ENCODE results near the gene CDC40. TPM values are rescaled to one million over a fixed set of nuclear protein-coding genes. Genes with fewer than 3 reads are reported as not detected.
"Not testable (repeated sequence)": the region's sequence is repeated elsewhere in the genome, so short reads cannot be mapped to it uniquely, and the experiment has no call there.

The CDC40 gene
- total RNA-seq, 1 donor from 2014 or later = 10.5 TPM

DNA sequence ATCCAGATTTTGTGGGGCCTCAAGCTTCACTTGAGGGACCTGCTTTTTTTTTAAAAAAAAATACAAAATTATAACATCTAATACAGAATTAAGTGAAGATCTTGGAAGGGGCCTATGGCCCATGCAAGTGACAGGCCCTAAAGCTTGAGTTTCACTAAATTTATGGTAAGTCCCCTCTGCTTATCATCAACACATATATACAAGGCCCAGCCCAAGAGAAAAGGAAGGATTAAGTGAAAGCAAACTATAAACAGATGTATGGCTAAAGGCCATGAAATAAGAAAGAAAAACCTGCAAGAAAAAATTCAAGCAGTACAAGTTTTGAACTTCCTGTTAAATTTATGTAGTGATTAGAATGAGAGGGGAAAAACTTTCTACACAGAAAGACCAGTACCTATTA is 86.8 kb downstream of the CDC40 start:
- TF ChIP-seq, protein P1, sequence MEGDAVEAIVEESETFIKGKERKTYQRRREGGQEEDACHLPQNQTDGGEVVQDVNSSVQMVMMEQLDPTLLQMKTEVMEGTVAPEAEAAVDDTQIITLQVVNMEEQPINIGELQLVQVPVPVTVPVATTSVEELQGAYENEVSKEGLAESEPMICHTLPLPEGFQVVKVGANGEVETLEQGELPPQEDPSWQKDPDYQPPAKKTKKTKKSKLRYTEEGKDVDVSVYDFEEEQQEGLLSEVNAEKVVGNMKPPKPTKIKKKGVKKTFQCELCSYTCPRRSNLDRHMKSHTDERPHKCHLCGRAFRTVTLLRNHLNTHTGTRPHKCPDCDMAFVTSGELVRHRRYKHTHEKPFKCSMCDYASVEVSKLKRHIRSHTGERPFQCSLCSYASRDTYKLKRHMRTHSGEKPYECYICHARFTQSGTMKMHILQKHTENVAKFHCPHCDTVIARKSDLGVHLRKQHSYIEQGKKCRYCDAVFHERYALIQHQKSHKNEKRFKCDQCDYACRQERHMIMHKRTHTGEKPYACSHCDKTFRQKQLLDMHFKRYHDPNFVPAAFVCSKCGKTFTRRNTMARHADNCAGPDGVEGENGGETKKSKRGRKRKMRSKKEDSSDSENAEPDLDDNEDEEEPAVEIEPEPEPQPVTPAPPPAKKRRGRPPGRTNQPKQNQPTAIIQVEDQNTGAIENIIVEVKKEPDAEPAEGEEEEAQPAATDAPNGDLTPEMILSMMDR (IDR thresholded peaks at IDR 0.05; ENCODE audit: insufficient read depth, low read length, severe bottlenecking) = no peak
- DNase-seq (ENCODE audit: low read depth) (no peak), FAIRE-seq (no peak)
- H3K27me3 ChIP-seq (ENCODE audit: control insufficient read depth, insufficient read depth, low read length) = no peaks in the 10 kb centered on the region
- no peak overlapping the region for H3K4me3 ChIP-seq (ENCODE audit: low read depth, low read length)
- H3K36me3 ChIP-seq (ENCODE audit: control insufficient read depth, insufficient read depth, low read length) = no peaks in the 10 kb centered on the region

DNA sequence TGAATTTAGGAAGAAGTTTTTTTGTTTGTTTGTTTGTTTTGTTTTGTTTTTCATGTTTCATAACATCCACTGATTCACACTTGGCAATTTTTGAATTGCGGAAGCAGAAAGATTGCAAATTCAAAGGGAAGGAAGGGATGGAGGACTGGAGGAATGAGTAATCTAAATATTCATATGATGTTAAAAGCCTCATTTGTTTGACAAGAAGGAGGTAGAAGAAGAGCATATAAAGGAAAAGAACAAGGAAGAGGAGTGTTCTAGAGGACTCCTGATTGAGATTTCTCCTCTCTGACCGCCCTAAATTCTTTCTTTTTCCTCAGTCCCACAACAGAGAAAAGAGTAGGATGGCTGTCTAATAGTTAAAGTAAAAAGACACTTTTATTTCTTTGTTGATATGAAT is 89.4 kb downstream of the CDC40 start:
- Histone ChIP-seq H3K4me3 (ENCODE audit: low read depth, low read length) (no peak overlapping the region), H3K36me3 (ENCODE audit: control insufficient read depth, insufficient read depth, low read length) (no peaks in the 10 kb centered on the region), H3K27me3 (ENCODE audit: control insufficient read depth, insufficient read depth, low read length) (no peaks in the 10 kb centered on the region)
- TF ChIP-seq, protein P1 (IDR thresholded peaks at IDR 0.05; ENCODE audit: insufficient read depth, low read length, severe bottlenecking) = no peak
- DNase-seq (ENCODE audit: low read depth) (no peak), FAIRE-seq (no peak)

DNA sequence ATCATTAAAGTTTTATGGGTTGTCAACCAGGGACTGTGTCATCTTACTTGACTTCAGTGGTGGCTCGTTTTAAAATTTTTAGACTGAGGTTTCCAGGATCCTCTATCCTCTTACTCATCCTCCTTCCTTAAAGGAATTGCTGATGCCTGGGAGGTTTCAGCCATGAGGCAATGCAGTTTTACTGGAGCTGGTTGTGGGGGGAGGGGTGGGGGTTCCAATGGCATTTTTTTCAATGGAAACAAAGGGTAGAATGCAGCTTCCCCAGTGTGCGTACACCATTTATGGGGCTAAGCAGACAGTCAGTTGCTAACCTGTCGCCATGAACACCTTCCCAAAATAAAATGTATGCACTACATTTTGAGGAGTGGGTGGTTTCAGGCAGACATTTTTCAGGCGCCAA is 89.9 kb downstream of the CDC40 start:
- Histone ChIP-seq H3K27me3 (ENCODE audit: control insufficient read depth, insufficient read depth, low read length) (no peaks in the 10 kb centered on the region), H3K36me3 (ENCODE audit: control insufficient read depth, insufficient read depth, low read length) (no peaks in the 10 kb centered on the region), H3K4me3 (ENCODE audit: low read depth, low read length) (no peak overlapping the region)
- FAIRE-seq (no peak), DNase-seq (ENCODE audit: low read depth) (no peak)
- TF ChIP-seq, protein P1 (IDR thresholded peaks at IDR 0.05; ENCODE audit: insufficient read depth, low read length, severe bottlenecking) = no peak

DNA sequence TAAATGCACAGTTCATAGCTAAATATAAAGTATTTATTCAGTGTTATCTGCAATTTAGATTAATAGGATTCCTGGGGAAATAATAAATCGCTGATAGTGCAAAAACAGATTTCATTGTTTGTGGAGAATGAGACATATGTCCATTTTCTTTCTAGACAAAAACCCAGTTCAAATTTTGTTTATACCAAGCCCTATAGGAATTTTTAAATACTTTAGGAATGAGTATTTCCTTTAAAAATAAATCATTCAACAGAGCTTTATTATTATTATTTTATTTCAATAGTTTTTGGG is 91.5 kb downstream of the CDC40 start:
- no peaks in the 10 kb centered on the region for H3K36me3 ChIP-seq (ENCODE audit: control insufficient read depth, insufficient read depth, low read length)
- FAIRE-seq (no peak), DNase-seq (ENCODE audit: low read depth) (no peak)
- no peak overlapping the region for H3K4me3 ChIP-seq (ENCODE audit: low read depth, low read length)
- TF ChIP-seq, protein P1 (IDR thresholded peaks at IDR 0.05; ENCODE audit: insufficient read depth, low read length, severe bottlenecking) = no peak
- H3K27me3 ChIP-seq (ENCODE audit: control insufficient read depth, insufficient read depth, low read length) = no peaks in the 10 kb centered on the region

GRCh38 chr6:110272781-110273180 is 92.6 kb downstream of the CDC40 start:
- not testable (repeated sequence) for FAIRE-seq; H3K36me3 ChIP-seq (ENCODE audit: control insufficient read depth, insufficient read depth, low read length); DNase-seq (ENCODE audit: low read depth); H3K27me3 ChIP-seq (ENCODE audit: control insufficient read depth, insufficient read depth, low read length); H3K4me3 ChIP-seq (ENCODE audit: low read depth, low read length)

GRCh38 chr6:110277100-110277665 is 97.0 kb downstream of the CDC40 start:
- Histone ChIP-seq H3K36me3 (ENCODE audit: control insufficient read depth, insufficient read depth, low read length) (no peaks in the 10 kb centered on the region), H3K27me3 (ENCODE audit: control insufficient read depth, insufficient read depth, low read length) (no peaks in the 10 kb centered on the region), H3K4me3 (ENCODE audit: low read depth, low read length) (no peak overlapping the region)
- FAIRE-seq = no peak
- TF ChIP-seq, protein P1 (IDR thresholded peaks at IDR 0.05; ENCODE audit: insufficient read depth, low read length, severe bottlenecking) = no peak
- no peak for DNase-seq (ENCODE audit: low read depth)

Other genes with a start within 250 kb of the CDC40 start
- gene GPR6, start 202.1 kb upstream of the CDC40 start, total RNA-seq = not detected in 2 replicates
- 5.4 and 7.1 TPM in 2 replicates for gene WASF1, start 757 bp upstream of the CDC40 start, total RNA-seq
- gene METTL24, start 177.9 kb downstream of the CDC40 start, total RNA-seq = not detected in 2 replicates
- gene DDO, start 235.1 kb downstream of the CDC40 start, total RNA-seq = not detected in 2 replicates

All from bronchial epithelial cell (primary cell).